Vagina (tissue), 2 donors: ENCODE results near the gene SRSF3. TPM values are rescaled to one million over a fixed set of nuclear protein-coding genes. Genes with fewer than 3 reads are reported as not detected.

Experiments
- DNase-seq, 2 donors: peaks; one replicate each; pipeline ENCODE4 v3.0.0-alpha.2; 2017; ENCODE audit errors: extremely low spot score in 2 of 2
- H3K27ac ChIP-seq: fragments of 200-600 bp; sonication (generic); one replicate; pipeline ENCODE4 v1.5.1; 2019
- H3K27me3 ChIP-seq: fragments of 200-600 bp; sonication (generic); one replicate; pipeline ENCODE4 v1.5.1; 2019
- H3K36me3 ChIP-seq, 2 donors: fragments of 200-600 bp; sonication (generic); one replicate each; pipeline ENCODE4 v1.5.1; 2017 to 2019
- H3K4me1 ChIP-seq: fragments of 200-600 bp; sonication (generic); one replicate; pipeline ENCODE4 v1.5.1; 2019
- H3K4me3 ChIP-seq, 2 donors: fragments of 200-600 bp; sonication (generic); 1 replicate in 1 of 2; 2 replicates in 1 of 2; pipeline ENCODE4 v1.5.1; 2016 to 2019
- H3K9me3 ChIP-seq: fragments of 200-600 bp; sonication (generic); one replicate; pipeline ENCODE4 v1.5.1; 2019
- CTCF ChIP-seq, 3 experiments: fragments of 450-650 bp in 2 of 3; fragments of 200-600 bp in 1 of 3; sonication (generic) in 1 of 3; IDR thresholded peaks; one replicate each; pipeline ENCODE4 v1.5.1; 2017 to 2019; ENCODE audit warnings: antibody characterized with exemption in 3 of 3, mild to moderate bottlenecking in 2 of 3, moderate library complexity in 2 of 3
- POLR2A ChIP-seq, 2 donors: fragments of 450-650 bp; IDR thresholded peaks; one replicate each; pipeline ENCODE4 v1.6.1; 2017; ENCODE audit warnings: antibody characterized with exemption in 2 of 2, mild to moderate bottlenecking in 2 of 2, moderate library complexity in 2 of 2
- POLR2AphosphoS5 ChIP-seq, 2 donors: sonication (generic); formaldehyde crosslinking; IDR thresholded peaks; one replicate each; pipeline ENCODE4 v1.9.0; 2017; ENCODE audit warnings: antibody characterized with exemption in 2 of 2, mild to moderate bottlenecking in 2 of 2, low read depth in 1 of 2; ENCODE audit not compliant: insufficient read depth in 1 of 2
- intact Hi-C: fragments of 100-400 bp; cut with DNase I; formaldehyde crosslinking; loops from one replicate; pipeline ENCODE4 v1.15.1; 2023
- total RNA-seq: library from RNA; depleted of rRNA; stranded (reverse); fragments of >200 nt; gene quantifications from one replicate; pipeline ENCODE4 v1.2.3, GENCODE V29; 2016

The SRSF3 gene
- total RNA-seq, 1 donor from 2014 or later: 144 TPM

- Histone ChIP-seq H3K27ac (peak overlapping the region; percentile 65), H3K36me3 (no peaks in the 10 kb centered on the region), H3K4me3 (no peak overlapping the region), H3K4me1 (peaks cover 41% of the 10 kb centered on the region), H3K9me3 (no peaks in the 10 kb centered on the region), H3K27me3 (no peaks in the 10 kb centered on the region)
- TF ChIP-seq POLR2AphosphoS5 (IDR thresholded peaks at IDR 0.05; ENCODE audit: insufficient read depth in 1 of 2, low read depth in 1 of 2) (peak in 1 of 2 donors; percentile 94), CTCF (IDR thresholded peaks at IDR 0.05) (no peak), POLR2A (IDR thresholded peaks at IDR 0.05) (no peak)
- intact Hi-C loops: loop anchor here (5.0 kb wide), 1 partner anchor 49 kb away; the partner anchor contains the start of gene CDKN1A
- no peak for DNase-seq
These were observed 33.7 kb downstream of the SRSF3 start for GRCh38 chr6:36627801-36628246.

GRCh38 chr6:36629784-36630183 is 35.6 kb downstream of the SRSF3 start:
- no peaks in the 10 kb centered on the region for H3K9me3 ChIP-seq
- intact Hi-C loops: loop anchor here (5.0 kb wide), 1 partner anchor 48 kb away; the partner anchor contains the start of gene CDKN1A
- no peaks in the 10 kb centered on the region for H3K36me3 ChIP-seq
- no peak for DNase-seq
- peak overlapping the region; percentile 20 for H3K27ac ChIP-seq
- TF ChIP-seq POLR2A (IDR thresholded peaks at IDR 0.05): no peak
- no peak overlapping the region for H3K4me3 ChIP-seq
- H3K27me3 ChIP-seq: no peaks in the 10 kb centered on the region
- peaks cover 26% of the 10 kb centered on the region for H3K4me1 ChIP-seq

- Histone ChIP-seq H3K27ac (no peak overlapping the region), H3K9me3 (no peaks in the 10 kb centered on the region), H3K36me3 (no peaks in the 10 kb centered on the region), H3K4me1 (peaks cover 17% of the 10 kb centered on the region), H3K4me3 (no peak overlapping the region), H3K27me3 (no peaks in the 10 kb centered on the region)
- intact Hi-C loops: no loop called here
- TF ChIP-seq CTCF (IDR thresholded peaks at IDR 0.05) (no peak), POLR2AphosphoS5 (IDR thresholded peaks at IDR 0.05; ENCODE audit: insufficient read depth in 1 of 2, low read depth in 1 of 2) (no peak), POLR2A (IDR thresholded peaks at IDR 0.05) (no peak)
- no peak for DNase-seq
These were observed 37.3 kb downstream of the SRSF3 start for GRCh38 chr6:36631326-36632011.

- no peaks in the 10 kb centered on the region for H3K36me3 ChIP-seq
- H3K27me3 ChIP-seq: no peaks in the 10 kb centered on the region
- intact Hi-C loops: no loop called here
- H3K27ac ChIP-seq: no peak overlapping the region
- no peak for TF ChIP-seq POLR2A (IDR thresholded peaks at IDR 0.05)
- H3K4me1 ChIP-seq: peaks cover 2% of the 10 kb centered on the region
- H3K9me3 ChIP-seq: no peaks in the 10 kb centered on the region
- DNase-seq: no peak
- H3K4me3 ChIP-seq: no peak overlapping the region
These were observed 39.2 kb downstream of the SRSF3 start for GRCh38 chr6:36633370-36633769.

- no peak for TF ChIP-seq POLR2AphosphoS5 (IDR thresholded peaks at IDR 0.05; ENCODE audit: insufficient read depth in 1 of 2, low read depth in 1 of 2)
- Histone ChIP-seq H3K9me3 (no peaks in the 10 kb centered on the region), H3K36me3 (no peaks in the 10 kb centered on the region), H3K27me3 (no peaks in the 10 kb centered on the region), H3K4me3 (no peak overlapping the region), H3K27ac (no peak overlapping the region), H3K4me1 (no peaks in the 10 kb centered on the region)
- intact Hi-C loops: no loop called here
- no peak for DNase-seq
These were observed 39.8 kb downstream of the SRSF3 start for GRCh38 chr6:36633915-36634314.

- no peak for DNase-seq
- no peak overlapping the region for H3K4me3 ChIP-seq
- H3K27me3 ChIP-seq: no peaks in the 10 kb centered on the region
- TF ChIP-seq POLR2AphosphoS5 (IDR thresholded peaks at IDR 0.05; ENCODE audit: insufficient read depth in 1 of 2, low read depth in 1 of 2) (no peak), POLR2A (IDR thresholded peaks at IDR 0.05) (no peak), CTCF (IDR thresholded peaks at IDR 0.05) (no peak)
- no peaks in the 10 kb centered on the region for H3K4me1 ChIP-seq
- no peaks in the 10 kb centered on the region for H3K36me3 ChIP-seq
- intact Hi-C loops: no loop called here
- no peak overlapping the region for H3K27ac ChIP-seq
- no peaks in the 10 kb centered on the region for H3K9me3 ChIP-seq
These were observed 40.4 kb downstream of the SRSF3 start for GRCh38 chr6:36634317-36635108.
